Tibial nerve (tissue), 4 donors: ENCODE data around the gene NUP214. TPM values are rescaled to one million over a fixed set of nuclear protein-coding genes. Genes with fewer than 3 reads are reported as not detected.

Experiments
- DNase-seq, 2 donors: peaks; one replicate each; pipeline ENCODE4 v3.0.0-alpha.2; 2019; ENCODE audit warnings: low spot score in 2 of 2
- H3K27ac ChIP-seq, 4 donors: fragments of 200-600 bp; sonication (generic) in 3 of 4; one replicate each; pipeline ENCODE4 v1.5.1; 2017 to 2019; ENCODE audit warnings: mild to moderate bottlenecking in 1 of 4
- H3K27me3 ChIP-seq, 2 donors: fragments of 200-600 bp; sonication (generic) in 1 of 2; one replicate each; pipeline versions ENCODE4 v1.5.1 to v1.6.0; 2017 to 2019
- H3K36me3 ChIP-seq, 3 donors: fragments of 200-600 bp; sonication (generic); one replicate each; pipeline ENCODE4 v1.5.1; 2018 to 2019
- H3K4me1 ChIP-seq, 4 donors: fragments of 200-600 bp; sonication (generic) in 3 of 4; one replicate each; pipeline ENCODE4 v1.5.1; 2017 to 2019
- H3K4me3 ChIP-seq, 4 donors: fragments of 200-600 bp; sonication (generic) in 3 of 4; one replicate each; pipeline ENCODE4 v1.5.1; 2017 to 2019; ENCODE audit warnings: mild to moderate bottlenecking in 1 of 4, moderate library complexity in 1 of 4
- H3K9me3 ChIP-seq, 4 donors: fragments of 200-600 bp; sonication (generic) in 3 of 4; one replicate each; pipeline ENCODE4 v1.5.1; 2017 to 2019
- EP300 ChIP-seq, 2 donors: sonication (generic); formaldehyde crosslinking; IDR thresholded peaks; one replicate each; pipeline ENCODE4 v1.6.1; 2017; ENCODE audit warnings: antibody characterized with exemption in 2 of 2, mild to moderate bottlenecking in 1 of 2
- POLR2A ChIP-seq, 2 donors: fragments of 450-650 bp; IDR thresholded peaks; one replicate each; pipeline ENCODE4 v1.6.1; 2017; ENCODE audit warnings: antibody characterized with exemption in 2 of 2, mild to moderate bottlenecking in 2 of 2, moderate library complexity in 2 of 2
- WGBS, 2 donors: methylation state at CpG; one replicate each; pipeline ENCODE4 v1.1.5; 2018; 5-methylcytosine and 5-hydroxymethylcytosine counted together
- total RNA-seq, 4 donors: library from RNA; depleted of rRNA; stranded (reverse); fragments of >200 nt; gene quantifications; one replicate each; pipeline ENCODE4 v1.1.0, GENCODE V29; 2016
- TF ChIP-seq, protein P1 (sequence below), 5 experiments: fragments of 200-600 bp in 3 of 5; fragments of 450-650 bp in 2 of 5; sonication (generic) in 3 of 5; IDR thresholded peaks; one replicate each; pipeline ENCODE4 v1.5.1; 2016 to 2019; ENCODE audit warnings: antibody characterized with exemption in 5 of 5, mild to moderate bottlenecking in 3 of 5, moderate library complexity in 2 of 5

NUP214 gene
- total RNA-seq, 4 donors from 2014 or later = 39.8 to 94.2 (median 70.2) TPM

DNA sequence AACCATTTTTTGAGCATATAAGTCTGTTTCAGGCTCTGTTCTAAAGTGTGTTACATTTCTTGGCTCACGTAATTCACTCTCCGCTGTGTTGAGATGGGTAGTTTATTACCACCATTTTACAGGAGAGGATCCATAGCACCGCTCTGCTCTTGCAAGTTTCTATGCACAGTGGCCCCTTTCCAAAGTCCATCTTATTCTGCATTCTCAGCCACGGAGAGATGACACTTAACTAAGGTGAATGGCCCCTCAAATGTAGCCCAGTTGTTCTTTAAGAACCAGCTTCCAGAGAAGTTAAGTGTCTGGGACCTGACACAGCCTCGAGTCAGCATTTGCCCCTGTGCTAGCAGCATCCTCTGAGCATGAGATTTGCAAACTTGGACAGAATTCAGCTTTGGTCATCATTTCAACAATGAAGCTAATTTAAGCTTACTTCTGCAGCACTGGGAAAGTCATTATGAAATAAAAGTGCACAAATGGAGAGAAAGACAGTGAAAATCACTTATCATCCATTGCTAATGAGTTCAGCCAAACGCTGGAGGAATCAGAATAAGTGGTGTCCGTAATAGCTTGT lies 89.0 kb downstream of the NUP214 start:
- TF ChIP-seq POLR2A (IDR thresholded peaks at IDR 0.05) = no peak
- no peak for TF ChIP-seq EP300 (IDR thresholded peaks at IDR 0.05)
- TF ChIP-seq, protein P1, sequence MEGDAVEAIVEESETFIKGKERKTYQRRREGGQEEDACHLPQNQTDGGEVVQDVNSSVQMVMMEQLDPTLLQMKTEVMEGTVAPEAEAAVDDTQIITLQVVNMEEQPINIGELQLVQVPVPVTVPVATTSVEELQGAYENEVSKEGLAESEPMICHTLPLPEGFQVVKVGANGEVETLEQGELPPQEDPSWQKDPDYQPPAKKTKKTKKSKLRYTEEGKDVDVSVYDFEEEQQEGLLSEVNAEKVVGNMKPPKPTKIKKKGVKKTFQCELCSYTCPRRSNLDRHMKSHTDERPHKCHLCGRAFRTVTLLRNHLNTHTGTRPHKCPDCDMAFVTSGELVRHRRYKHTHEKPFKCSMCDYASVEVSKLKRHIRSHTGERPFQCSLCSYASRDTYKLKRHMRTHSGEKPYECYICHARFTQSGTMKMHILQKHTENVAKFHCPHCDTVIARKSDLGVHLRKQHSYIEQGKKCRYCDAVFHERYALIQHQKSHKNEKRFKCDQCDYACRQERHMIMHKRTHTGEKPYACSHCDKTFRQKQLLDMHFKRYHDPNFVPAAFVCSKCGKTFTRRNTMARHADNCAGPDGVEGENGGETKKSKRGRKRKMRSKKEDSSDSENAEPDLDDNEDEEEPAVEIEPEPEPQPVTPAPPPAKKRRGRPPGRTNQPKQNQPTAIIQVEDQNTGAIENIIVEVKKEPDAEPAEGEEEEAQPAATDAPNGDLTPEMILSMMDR (IDR thresholded peaks at IDR 0.05) = no peak
- H3K27me3 ChIP-seq = no peaks in the 10 kb centered on the region
- no peak overlapping the region for H3K4me3 ChIP-seq
- peaks cover 0 to 15% (median 0%) of the 10 kb centered on the region in 4 donors for H3K9me3 ChIP-seq
- H3K36me3 ChIP-seq = peaks cover 4 to 70% (median 5%) of the 10 kb centered on the region in 3 donors
- DNase-seq = no peak
- H3K27ac ChIP-seq = no peak overlapping the region
- H3K4me1 ChIP-seq = peaks cover 0 to 9% (median 2%) of the 10 kb centered on the region in 4 donors
- WGBS, 2 donors = 57 to 61% methylated on average over 7 of the region's 7 CpGs

DNA sequence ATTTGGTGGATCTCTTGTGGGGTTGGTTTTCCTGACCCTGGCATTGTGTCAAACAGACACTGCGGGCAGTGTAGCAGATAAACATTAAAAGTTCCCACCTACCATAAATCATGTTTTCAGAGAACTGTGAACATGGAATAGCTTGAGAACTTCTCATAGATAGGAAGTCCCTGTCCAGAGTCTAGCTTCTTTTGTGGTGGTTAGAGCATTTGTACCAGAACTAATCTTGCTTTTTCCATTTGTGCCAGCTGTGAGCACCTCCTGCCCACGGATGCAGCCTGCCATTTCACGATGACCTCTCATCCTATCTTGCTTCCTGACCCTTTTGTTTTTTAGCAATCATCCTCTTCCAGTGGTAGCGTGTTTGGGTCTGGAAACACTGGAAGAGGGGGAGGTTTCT lies 89.5 kb downstream of the NUP214 start:
- Histone ChIP-seq H3K4me1 (peaks cover 0 to 9% (median 2%) of the 10 kb centered on the region in 4 donors), H3K27ac (no peak overlapping the region), H3K27me3 (no peaks in the 10 kb centered on the region), H3K9me3 (peaks cover 0 to 15% (median 0%) of the 10 kb centered on the region in 4 donors), H3K36me3 (peaks cover 4 to 70% (median 5%) of the 10 kb centered on the region in 3 donors), H3K4me3 (no peak overlapping the region)
- 36 to 40% methylated on average over 4 of the region's 4 CpGs for WGBS, 2 donors
- TF ChIP-seq EP300 (IDR thresholded peaks at IDR 0.05) (no peak), POLR2A (IDR thresholded peaks at IDR 0.05) (no peak)
- TF ChIP-seq, protein P1 (IDR thresholded peaks at IDR 0.05) = no peak
- DNase-seq = no peak

DNA sequence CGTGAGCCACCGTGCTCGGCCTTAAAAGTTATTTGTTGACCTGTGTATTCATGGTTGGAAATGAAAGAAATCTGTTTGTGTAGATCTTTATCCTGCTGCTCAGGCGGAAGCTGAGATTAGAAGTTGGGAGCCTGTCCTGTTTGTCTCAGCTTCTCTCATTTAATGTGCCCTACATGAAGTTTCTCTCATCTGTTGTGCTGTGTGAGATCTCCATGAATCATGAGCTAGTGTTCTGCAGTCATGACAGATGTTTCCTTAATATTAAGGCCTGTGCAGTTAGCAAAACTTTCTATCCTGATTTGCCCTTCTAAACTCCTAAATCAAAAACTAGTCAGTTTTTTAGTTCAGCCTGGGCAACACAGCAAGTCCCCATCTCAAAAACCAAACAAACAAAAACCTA lies 91.4 kb downstream of the NUP214 start:
- Histone ChIP-seq H3K27me3 (no peaks in the 10 kb centered on the region), H3K27ac (no peak overlapping the region), H3K4me3 (no peak overlapping the region), H3K36me3 (peaks cover 0 to 57% (median 4%) of the 10 kb centered on the region in 3 donors), H3K9me3 (peaks cover 0 to 7% (median 0%) of the 10 kb centered on the region in 4 donors), H3K4me1 (peaks cover 0 to 9% (median 2%) of the 10 kb centered on the region in 4 donors)
- DNase-seq = no peak
- WGBS, 2 donors = 94 to 99% methylated on average over 4 of the region's 4 CpGs
- TF ChIP-seq, protein P1 (IDR thresholded peaks at IDR 0.05) = no peak
- TF ChIP-seq POLR2A (IDR thresholded peaks at IDR 0.05) = no peak

DNA sequence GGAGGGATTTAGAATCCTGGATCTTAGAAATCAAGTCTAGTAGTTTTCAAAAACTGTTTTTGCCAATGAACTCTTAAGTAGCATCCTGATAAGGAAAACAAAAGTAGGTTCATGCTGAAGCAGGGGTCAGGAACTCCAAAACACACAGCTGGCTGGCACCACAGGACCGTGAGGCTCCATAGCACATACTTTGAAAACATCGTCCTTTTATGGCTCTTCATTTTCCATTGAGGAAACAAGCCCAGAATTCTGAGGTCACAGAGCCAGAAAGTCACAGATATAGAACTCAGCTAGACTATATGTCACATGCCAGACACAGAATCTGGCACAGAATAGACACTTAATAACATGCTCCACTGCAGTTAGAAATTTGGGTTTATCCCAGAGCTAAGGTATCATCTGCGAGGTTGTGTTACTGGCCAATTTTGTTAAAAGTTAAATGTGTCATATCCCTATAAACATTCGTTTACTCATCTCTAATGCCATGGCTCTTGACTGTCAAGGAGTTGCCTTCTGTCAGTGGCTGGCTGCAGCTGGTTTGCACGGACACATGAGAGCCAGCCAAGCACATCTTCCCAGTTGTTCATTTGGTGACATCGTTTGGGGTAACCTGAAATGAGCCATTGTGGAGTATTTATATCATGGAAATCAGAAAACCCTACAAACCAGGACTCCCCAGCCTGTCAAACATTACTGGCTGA lies 92.1 kb downstream of the NUP214 start:
- Histone ChIP-seq H3K4me1 (peaks cover 0 to 9% (median 2%) of the 10 kb centered on the region in 4 donors), H3K27me3 (no peaks in the 10 kb centered on the region), H3K36me3 (peaks cover 0 to 57% (median 4%) of the 10 kb centered on the region in 3 donors), H3K4me3 (no peak overlapping the region), H3K27ac (no peak overlapping the region), H3K9me3 (peaks cover 0 to under 1% (median 0%) of the 10 kb centered on the region in 4 donors)
- 67 to 69% methylated on average over 6 of the region's 6 CpGs for WGBS, 2 donors
- no peak for DNase-seq
- TF ChIP-seq POLR2A (IDR thresholded peaks at IDR 0.05) (no peak), EP300 (IDR thresholded peaks at IDR 0.05) (no peak)
- TF ChIP-seq, protein P1 (IDR thresholded peaks at IDR 0.05) = no peak

DNA sequence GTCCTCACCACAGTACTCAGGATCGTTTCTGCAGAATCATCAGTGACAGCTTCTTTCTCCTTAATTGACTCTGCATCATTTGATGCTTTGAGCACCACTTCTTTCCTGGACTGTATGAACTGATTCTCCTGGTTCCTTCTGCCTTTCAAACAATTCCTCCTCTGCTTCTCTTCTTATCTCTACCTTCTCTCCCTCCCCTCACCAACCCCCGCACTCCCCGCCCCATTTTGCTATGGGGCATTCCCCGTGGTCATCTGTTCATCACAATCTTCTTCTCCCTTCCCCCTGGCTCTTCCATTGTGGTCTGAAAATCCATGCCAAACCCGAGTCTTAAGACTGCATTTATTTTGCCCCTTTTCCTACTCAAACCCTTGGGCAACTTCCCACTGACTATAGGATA lies 93.0 kb downstream of the NUP214 start:
- Histone ChIP-seq H3K27me3 (no peaks in the 10 kb centered on the region), H3K4me1 (peaks cover 0 to 9% (median 2%) of the 10 kb centered on the region in 4 donors), H3K36me3 (peaks cover 0 to 62% (median 4%) of the 10 kb centered on the region in 3 donors), H3K9me3 (no peaks in the 10 kb centered on the region), H3K27ac (no peak overlapping the region), H3K4me3 (no peak overlapping the region)
- DNase-seq = no peak
- WGBS, 2 donors = 74 to 80% methylated on average over 5 of the region's 5 CpGs
- no peak for TF ChIP-seq POLR2A (IDR thresholded peaks at IDR 0.05)
- TF ChIP-seq EP300 (IDR thresholded peaks at IDR 0.05) = no peak
- TF ChIP-seq, protein P1 (IDR thresholded peaks at IDR 0.05) = no peak
